GM19035 (cell line): Measurements from ENCODE around the gene RIPPLY3.
"Not testable (repeated sequence)": the region's sequence is repeated elsewhere in the genome, so short reads cannot be mapped to it uniquely, and the experiment has no call there.

Experiments
- ATAC-seq: cut with Tn5 transposase; IDR thresholded peaks from one replicate; pipeline ENCODE4 v1.9.1; 2021; ENCODE audit not compliant: unreplicated experiment

The RIPPLY3 gene

GRCh38 chr21:36980280-36981048 lies 26.0 kb upstream of the RIPPLY3 start:
- ATAC-seq: no peak

- no peak for ATAC-seq
Measured at GRCh38 chr21:36981049-36981391, 25.5 kb upstream of the RIPPLY3 start.

- no peak for ATAC-seq
Measured at GRCh38 chr21:36981977-36982700, 24.4 kb upstream of the RIPPLY3 start.

- ATAC-seq: no peak
Measured at GRCh38 chr21:36985751-36986594, 20.5 kb upstream of the RIPPLY3 start.

DNA sequence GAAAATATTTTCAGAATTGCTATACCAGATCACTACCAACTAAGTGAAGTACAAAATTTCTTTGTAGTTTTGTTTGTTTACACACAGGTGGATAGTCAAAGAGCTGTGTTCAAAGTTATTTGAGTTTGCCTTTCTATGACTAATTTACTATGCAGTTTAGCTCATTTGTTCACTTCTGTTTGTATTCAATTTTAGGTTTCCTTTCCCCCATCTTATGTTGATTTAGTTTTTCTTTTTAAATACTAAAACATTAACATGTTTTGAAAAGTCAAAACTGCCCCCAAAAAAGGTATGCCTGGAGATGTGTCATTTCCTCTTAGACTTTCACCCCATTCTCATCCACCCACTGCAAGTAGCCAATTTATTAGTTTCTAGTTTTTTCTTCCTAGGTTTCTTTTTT lies 18.7 kb upstream of the RIPPLY3 start:
- ATAC-seq: no peak

GRCh38 chr21:36988536-36988935 lies 18.0 kb upstream of the RIPPLY3 start:
- ATAC-seq: no peak

DNA sequence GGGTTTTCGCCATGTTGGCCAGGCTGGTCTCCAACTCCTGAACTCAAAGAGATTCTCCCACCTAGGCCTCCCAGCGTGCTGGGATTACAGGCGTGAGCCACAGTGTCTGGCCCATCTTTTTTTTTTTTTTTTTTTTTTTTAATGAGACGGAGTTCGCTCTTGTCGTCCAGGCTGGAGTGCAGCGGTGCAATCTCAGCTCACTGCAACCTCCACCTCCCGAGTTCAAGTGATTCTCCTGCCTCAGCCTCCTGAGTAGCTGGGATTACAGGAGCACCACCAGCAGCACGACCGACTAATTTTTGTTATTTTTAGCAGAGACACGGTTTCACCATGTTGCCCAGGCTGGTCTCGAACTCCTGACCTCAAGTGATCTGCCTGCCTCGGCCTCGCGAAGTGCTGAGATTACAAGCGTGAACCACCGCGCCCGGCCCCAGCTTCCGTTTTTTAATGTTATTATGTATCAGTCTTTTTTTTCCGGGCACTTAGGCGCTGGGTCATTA lies 17.3 kb upstream of the RIPPLY3 start:
- ATAC-seq: not testable (repeated sequence)

DNA sequence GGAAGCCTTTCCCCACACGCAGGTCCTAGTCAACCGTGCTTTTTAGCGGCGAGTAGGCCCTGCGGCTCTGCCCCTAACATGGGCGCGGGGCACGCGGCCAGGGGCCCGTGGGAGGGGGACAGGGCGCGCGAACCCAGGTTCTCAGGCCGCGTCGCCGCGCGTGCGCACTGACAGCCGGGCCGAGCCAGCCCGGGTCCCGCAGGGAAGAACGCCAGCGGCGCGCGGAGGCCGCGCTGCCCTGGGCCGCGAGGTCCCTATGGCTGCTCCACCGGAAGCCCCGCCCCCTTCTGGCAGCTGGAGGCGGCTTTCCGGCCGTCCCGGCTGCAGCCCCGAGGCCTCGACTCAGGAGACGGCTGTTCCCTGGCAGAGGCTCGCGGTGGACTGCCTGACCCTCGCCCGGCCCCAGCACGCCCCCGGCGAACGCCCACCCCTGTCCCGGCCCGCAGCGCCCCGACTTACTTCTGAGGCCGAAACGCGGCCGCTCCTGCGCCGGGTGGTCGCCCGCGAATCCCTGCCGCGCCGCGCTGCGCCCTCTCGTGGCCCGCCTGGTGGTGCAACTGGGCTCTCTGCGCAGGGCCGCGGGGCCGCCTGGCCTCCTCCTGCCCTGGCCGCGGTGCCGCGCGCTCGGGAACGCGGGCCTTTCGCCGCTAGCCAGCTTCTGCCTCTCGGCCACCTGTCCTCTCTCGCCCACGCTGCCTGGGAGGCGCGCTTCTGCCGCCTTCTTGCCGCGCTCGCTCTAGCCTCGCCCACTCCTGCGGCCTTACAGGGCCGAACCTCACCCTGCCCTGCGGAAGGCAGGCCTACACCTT lies 16.6 kb upstream of the RIPPLY3 start:
- ATAC-seq: peak; percentile 96

- ATAC-seq: no peak
Measured at GRCh38 chr21:36990508-36991205, 15.8 kb upstream of the RIPPLY3 start.

DNA sequence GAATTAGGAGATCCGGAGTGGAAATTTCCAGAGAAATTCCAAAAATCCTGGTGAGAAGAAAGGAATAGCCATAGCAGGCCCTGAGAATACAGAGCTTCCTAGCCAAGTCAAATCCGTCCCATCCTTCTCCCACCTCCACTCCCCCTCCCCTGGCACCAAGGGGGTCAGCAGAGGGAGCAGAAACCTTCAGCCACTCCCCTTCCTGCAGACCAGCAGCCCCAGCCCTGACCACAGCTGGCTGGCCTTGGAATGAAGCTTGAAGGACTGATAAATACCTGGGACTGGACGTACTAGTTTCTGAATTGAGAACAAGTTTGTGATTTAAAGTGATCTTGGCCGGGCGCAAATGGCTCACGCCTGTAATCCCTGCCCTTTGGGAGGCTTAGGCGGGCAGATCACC lies 13.8 kb upstream of the RIPPLY3 start:
- ATAC-seq: no peak

DNA sequence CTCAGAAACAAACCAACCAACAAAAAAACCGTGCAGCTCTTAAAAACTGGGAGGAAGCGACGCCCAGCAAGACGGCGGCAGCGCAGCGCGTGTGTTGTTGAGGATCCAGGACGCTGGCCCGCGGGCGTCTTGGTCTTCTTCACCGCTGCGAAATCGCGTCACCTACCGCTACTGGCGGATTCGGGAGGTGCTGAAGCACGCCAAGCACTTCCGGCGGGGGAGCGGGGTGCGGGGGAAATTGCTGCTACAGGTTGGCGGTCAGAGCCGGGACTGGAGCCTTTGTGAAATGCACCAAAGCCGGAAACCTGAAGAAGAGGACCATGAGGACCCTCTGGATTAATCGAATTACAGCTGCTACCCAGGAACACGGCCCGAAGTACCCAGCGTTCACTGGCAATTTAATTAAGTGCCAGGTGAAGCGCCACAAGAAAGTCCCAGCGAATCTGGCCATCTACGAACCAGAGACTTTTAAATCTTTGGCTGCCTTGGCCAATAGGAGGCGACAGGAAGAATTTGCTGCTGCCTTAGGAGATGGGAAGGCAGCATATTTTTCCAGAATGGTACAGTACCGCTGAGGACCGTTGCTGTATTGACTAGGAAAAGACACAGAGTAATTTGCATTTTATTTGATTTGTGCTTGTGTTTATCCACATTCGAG lies 11.9 kb upstream of the RIPPLY3 start:
- ATAC-seq: no peak

GRCh38 chr21:36995285-36995684 lies 11.2 kb upstream of the RIPPLY3 start:
- not testable (repeated sequence) for ATAC-seq

DNA sequence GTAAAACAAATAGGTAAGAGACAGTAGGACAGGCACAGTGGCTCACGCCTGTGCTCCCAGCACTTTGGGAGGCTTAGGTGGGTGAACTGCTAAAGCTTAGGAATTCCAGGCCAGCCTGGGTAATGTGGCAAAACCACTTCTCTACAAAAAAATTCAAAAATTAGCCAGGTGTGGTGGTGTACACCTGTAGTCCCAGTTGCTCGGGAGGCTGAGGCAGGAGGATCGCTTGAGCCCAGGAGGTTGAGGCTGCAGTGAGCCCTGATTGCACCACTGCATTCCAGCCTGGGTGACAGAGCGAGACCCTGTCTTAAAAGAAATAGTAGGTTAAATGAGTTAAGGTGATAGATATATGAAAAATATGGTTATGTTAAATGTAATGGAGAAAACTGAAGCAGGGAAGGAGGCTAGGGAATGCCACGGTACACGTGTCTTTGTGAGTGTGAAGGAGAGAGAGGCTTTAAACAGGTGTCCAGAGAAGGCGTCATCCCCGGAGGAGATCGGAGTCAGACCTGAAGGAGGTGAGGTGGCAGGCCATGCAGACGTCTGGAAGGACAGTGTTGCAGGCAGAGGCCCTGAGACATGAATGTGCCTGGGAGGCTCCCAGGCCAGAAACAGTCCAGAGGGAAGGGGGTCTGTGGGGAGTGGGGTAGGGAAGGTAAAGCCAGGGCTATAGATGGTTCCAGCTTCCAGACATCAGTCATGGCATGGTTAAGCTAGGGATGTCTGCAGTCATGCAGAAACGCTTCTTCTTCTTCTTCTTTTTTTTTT lies 7.2 kb upstream of the RIPPLY3 start:
- no peak for ATAC-seq

- no peak for ATAC-seq
Measured at GRCh38 chr21:37000381-37000780, 6.1 kb upstream of the RIPPLY3 start.

DNA sequence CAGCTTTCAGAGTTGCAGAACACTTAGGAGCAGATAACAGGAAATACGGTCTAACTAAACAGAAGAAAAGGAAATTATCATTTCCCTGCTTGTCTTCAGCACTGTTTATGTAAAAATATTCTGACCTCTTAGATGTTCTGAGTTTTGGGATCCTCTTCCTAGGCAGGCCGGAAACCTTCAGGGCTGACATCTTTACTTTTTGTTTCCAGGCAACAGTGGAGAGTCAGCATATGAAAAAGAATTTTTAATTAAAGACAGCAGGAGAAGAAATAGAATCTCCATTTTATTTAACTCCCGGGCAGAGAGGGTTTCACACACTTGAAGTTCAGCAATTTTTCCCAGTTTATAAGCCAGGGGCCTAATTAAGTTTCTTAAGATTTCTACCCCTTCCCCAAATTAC lies 5.1 kb upstream of the RIPPLY3 start:
- no peak for ATAC-seq

DNA sequence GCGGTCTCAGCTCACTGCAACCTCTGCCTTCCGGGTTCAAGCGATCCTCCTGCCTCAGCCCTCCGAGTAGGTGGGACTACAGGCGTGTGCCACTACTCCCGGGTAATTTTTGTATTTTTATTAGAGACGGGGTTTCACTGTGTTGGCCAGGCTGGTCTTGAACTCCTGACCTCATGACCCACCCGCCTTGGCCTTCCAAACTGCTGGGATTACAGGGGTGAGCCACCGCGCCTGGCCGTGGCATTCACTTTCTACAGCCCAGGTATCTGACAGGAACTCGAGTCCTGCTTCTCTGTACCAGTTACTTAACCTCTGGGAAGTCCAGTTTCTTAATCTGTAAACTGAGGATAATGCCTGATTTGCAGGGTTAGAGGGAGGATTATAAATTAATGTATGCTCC lies 3.7 kb upstream of the RIPPLY3 start:
- ATAC-seq: not testable (repeated sequence)

DNA sequence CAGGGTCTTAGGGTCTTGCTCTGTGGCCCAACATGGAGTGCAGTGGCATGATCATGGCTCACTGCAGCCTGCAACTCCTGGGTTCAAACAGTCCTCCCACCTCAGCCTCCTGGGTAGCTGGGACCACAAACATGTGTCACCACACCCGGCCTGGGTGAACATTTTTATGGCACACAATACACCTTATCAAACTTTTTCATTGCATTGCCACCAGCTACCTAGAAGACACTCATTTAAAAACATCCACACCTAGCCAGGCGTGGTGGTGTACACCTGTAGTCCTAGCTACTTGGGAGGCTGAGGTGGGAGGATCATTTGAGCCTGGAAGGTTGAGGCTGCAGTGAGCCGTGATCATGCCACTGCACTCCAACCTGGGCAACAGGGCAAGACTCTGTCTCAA lies 2.6 kb upstream of the RIPPLY3 start:
- not testable (repeated sequence) for ATAC-seq

GRCh38 chr21:37005548-37006485 lies 685 bp upstream of the RIPPLY3 start:
- no peak for ATAC-seq
